ENCODE data around the gene IGF2R. TPM values are rescaled to one million over a fixed set of nuclear protein-coding genes. Genes with fewer than 3 reads are reported as not detected.

The IGF2R gene
- total and polyA plus RNA-seq, 9 donors, result 29.3 to 116 (median 49.2) TPM

DNA sequence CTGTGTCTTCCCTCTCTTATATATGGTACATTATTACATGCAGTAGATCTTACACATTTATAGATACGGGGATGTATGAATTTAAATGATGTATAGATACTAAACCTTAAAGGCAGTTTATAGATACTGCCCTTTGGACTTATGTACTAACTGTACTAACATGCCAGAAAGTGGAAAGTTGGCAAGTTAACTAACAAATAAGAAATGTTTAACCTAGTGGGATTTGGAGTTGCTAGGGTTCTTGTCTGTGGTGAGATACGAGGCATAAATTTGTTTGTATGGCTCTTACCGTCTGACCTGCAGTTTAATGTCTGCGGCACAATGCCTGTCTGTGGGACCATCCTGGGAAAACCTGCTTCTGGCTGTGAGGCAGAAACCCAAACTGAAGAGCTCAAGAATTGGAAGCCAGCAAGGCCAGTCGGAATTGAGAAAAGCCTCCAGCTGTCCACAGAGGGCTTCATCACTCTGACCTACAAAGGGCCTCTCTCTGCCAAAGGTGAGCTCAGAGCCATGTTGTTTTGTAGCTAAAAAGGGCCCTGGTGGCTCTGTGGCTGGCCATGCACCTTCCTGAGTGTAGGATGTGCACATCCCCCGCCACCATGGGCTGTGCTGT lies 89.8 kb downstream of the IGF2R start:
- no peak for TF ChIP-seq EP300 (IDR thresholded peaks at IDR 0.05)
- TF ChIP-seq, protein P1, sequence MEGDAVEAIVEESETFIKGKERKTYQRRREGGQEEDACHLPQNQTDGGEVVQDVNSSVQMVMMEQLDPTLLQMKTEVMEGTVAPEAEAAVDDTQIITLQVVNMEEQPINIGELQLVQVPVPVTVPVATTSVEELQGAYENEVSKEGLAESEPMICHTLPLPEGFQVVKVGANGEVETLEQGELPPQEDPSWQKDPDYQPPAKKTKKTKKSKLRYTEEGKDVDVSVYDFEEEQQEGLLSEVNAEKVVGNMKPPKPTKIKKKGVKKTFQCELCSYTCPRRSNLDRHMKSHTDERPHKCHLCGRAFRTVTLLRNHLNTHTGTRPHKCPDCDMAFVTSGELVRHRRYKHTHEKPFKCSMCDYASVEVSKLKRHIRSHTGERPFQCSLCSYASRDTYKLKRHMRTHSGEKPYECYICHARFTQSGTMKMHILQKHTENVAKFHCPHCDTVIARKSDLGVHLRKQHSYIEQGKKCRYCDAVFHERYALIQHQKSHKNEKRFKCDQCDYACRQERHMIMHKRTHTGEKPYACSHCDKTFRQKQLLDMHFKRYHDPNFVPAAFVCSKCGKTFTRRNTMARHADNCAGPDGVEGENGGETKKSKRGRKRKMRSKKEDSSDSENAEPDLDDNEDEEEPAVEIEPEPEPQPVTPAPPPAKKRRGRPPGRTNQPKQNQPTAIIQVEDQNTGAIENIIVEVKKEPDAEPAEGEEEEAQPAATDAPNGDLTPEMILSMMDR (IDR thresholded peaks at IDR 0.05), result no peak
- TF ChIP-seq POLR2A (IDR thresholded peaks at IDR 0.05), result no peak
- intact Hi-C loops (cut with DNase I), result no loop called here
- Histone ChIP-seq H3K4me1 (ENCODE audit: insufficient read depth) (peaks cover 10% of the 10 kb centered on the region), H3K9me3 (no peaks in the 10 kb centered on the region), H3K4me3 (no peak overlapping the region), H3K27ac (no peak overlapping the region), H3K36me3 (no peaks in the 10 kb centered on the region), H3K27me3 (no peaks in the 10 kb centered on the region)
- 88 to 92% (median 91%) methylated on average over 6 of the region's 6 CpGs for WGBS, 3 donors
- no peak for DNase-seq

DNA sequence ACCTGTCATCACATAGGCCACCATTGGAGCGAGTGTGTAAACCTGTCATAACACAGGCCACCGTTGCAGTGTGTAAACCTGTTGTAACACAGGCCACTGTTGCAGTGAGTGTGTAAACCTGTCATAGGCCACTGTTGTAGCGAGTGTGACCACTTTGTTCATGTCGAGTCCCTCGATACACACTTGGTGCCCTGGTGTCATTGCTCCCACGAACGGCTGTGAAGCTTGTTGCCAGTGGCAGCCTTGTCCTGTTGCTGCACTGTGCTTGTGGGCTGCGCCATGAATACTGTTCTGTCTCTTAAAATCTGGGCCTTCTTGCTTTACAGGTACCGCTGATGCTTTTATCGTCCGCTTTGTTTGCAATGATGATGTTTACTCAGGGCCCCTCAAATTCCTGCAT lies 91.3 kb downstream of the IGF2R start:
- H3K9me3 ChIP-seq, result no peaks in the 10 kb centered on the region
- TF ChIP-seq, protein P1 (IDR thresholded peaks at IDR 0.05), result no peak
- TF ChIP-seq EP300 (IDR thresholded peaks at IDR 0.05) (no peak), POLR2A (IDR thresholded peaks at IDR 0.05) (no peak)
- no peaks in the 10 kb centered on the region for H3K36me3 ChIP-seq
- peaks cover 10% of the 10 kb centered on the region for H3K4me1 ChIP-seq (ENCODE audit: insufficient read depth)
- no peak for DNase-seq
- no peak overlapping the region for H3K4me3 ChIP-seq
- 89 to 96% (median 93%) methylated on average over 11 of the region's 11 CpGs for WGBS, 3 donors
- no peaks in the 10 kb centered on the region for H3K27me3 ChIP-seq
- intact Hi-C loops (cut with DNase I), result no loop called here
- no peak overlapping the region for H3K27ac ChIP-seq

DNA sequence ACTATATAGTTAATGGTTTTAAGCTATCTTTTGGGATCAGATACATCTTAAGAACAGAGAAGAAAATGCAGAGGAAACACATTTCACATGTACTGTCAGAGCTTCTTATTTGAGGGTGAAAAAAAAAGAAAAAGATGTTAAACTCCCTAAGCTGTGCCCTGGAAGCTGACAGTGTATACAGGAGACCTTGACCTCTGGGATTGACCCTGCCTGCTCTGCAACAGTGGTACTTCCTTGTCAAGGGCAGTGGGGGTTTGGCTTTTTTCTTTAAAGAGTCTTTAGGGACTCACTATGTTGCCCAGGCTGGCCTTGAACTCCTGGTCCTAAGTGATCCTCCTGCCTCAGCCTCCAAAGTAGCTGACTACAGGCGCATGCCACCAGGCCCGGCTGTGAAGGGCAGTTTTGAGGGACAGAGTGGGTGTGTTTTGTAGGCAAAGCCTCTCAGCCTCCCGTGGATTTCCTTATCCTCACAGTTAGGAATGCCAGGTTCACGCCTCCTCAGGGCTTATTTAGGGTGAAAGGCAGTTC lies 92.1 kb downstream of the IGF2R start:
- intact Hi-C loops (cut with DNase I), result no loop called here
- 67 to 80% (median 75%) methylated on average over 4 of the region's 4 CpGs for WGBS, 3 donors

DNA sequence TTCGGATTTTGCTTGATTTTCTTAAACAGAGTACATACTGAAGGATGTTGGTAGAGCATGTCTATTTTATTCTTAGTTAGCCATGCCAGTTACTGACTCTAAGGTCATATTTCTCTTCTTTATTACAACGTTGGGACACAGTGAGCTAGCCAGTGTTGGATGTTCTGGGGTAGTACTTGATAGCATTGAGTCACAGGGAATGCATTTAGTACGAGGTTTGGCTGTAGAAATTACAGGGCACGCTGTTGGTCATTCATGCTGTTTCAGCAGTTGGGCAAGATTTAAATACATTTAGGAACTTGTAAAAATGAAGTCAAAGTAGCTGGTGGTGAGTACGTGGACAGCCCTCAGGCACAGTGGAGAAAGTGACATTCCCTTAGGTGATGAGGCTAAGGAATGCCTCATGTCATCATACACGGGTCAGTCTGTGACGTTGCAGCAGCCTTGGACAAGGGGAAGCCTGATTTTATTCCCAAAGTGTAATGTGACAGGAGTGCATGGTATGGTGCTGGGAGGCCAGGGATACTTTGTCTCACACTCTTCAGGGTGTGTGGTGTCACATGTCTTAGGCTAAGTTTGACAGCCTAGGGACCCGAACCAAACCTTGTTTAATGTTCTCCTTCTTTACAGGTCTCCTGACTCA lies 95.0 kb downstream of the IGF2R start:
- no peak for TF ChIP-seq EP300 (IDR thresholded peaks at IDR 0.05)
- no peak for TF ChIP-seq POLR2A (IDR thresholded peaks at IDR 0.05)
- TF ChIP-seq, protein P1 (IDR thresholded peaks at IDR 0.05), result no peak
- WGBS, 3 donors, result 83 to 90% (median 86%) methylated on average over 8 of the region's 8 CpGs
- no peaks in the 10 kb centered on the region for H3K4me1 ChIP-seq (ENCODE audit: insufficient read depth)
- H3K9me3 ChIP-seq, result no peaks in the 10 kb centered on the region
- H3K27ac ChIP-seq, result no peak overlapping the region
- DNase-seq, result no peak
- no peak overlapping the region for H3K4me3 ChIP-seq
- H3K36me3 ChIP-seq, result no peaks in the 10 kb centered on the region
- intact Hi-C loops (cut with DNase I), result no loop called here
- no peaks in the 10 kb centered on the region for H3K27me3 ChIP-seq

More for the DNA sequence above, 92.1 kb downstream of the IGF2R start:
- H3K36me3 ChIP-seq, result no peaks in the 10 kb centered on the region
- H3K27ac ChIP-seq, result no peak overlapping the region
- DNase-seq, result no peak
- H3K4me1 ChIP-seq (ENCODE audit: insufficient read depth), result peaks cover 3% of the 10 kb centered on the region
- no peaks in the 10 kb centered on the region for H3K9me3 ChIP-seq
- no peak overlapping the region for H3K4me3 ChIP-seq
- H3K27me3 ChIP-seq, result no peaks in the 10 kb centered on the region
- TF ChIP-seq POLR2A (IDR thresholded peaks at IDR 0.05) (no peak), EP300 (IDR thresholded peaks at IDR 0.05) (no peak)
- TF ChIP-seq, protein P1 (IDR thresholded peaks at IDR 0.05), result no peak
